Colonic mucosa (tissue), 4 donors: ENCODE measurements around the gene TAS2R1. TPM values are rescaled to one million over a fixed set of nuclear protein-coding genes. Genes with fewer than 3 reads are reported as not detected.

Source experiments
- DNase-seq: peaks from one replicate; pipeline ENCODE4 v3.0.0-alpha.2; 2020
- H3K27ac ChIP-seq: fragments of 200-600 bp; one replicate; pipeline ENCODE4 v1.8.0; 2021
- H3K27me3 ChIP-seq: fragments of 200-600 bp; one replicate; pipeline ENCODE4 v1.8.0; 2021
- H3K36me3 ChIP-seq: fragments of 200-600 bp; one replicate; pipeline ENCODE4 v1.8.0; 2021
- H3K4me1 ChIP-seq: fragments of 200-600 bp; one replicate; pipeline ENCODE4 v1.8.0; 2021; ENCODE audit warnings: mild to moderate bottlenecking
- H3K4me3 ChIP-seq: fragments of 200-600 bp; one replicate; pipeline ENCODE4 v1.8.0; 2021
- H3K9ac ChIP-seq, 2 donors: one replicate each; pipeline ENCODE4 v1.7.0; 2013; ENCODE audit warnings: control low read depth in 2 of 2, low read depth in 2 of 2, low read length in 2 of 2
- H3K9me3 ChIP-seq: fragments of 200-600 bp; one replicate; pipeline ENCODE4 v1.8.0; 2021
- CTCF ChIP-seq: fragments of 200-600 bp; IDR thresholded peaks from one replicate; pipeline ENCODE4 v1.8.0; 2022; ENCODE audit warnings: antibody characterized with exemption, mild to moderate bottlenecking
- intact Hi-C: fragments of 100-400 bp; cut with DNase I; formaldehyde crosslinking; loops from one replicate; pipeline ENCODE4 v1.14.1; 2022
- total RNA-seq, 2 donors: library from RNA; stranded (reverse); fragmentation: NEBNext Ultra II Directional in 1 of 2; extraction: Animal tissue kit (Norgen Biotek cat#: 25700) in 1 of 2; gene quantifications; one replicate each; pipeline ENCODE4 v1.2.1, GENCODE V29; 2021
- donor health status: healthy.
- donor health status: DM: no; HTN: no; CAD: no.
- donor health status: DM: no; HTN: no; CAD: no.

The TAS2R1 gene
- total RNA-seq, 2 donors from 2014 or later: not detected

- no peak overlapping the region for H3K27ac ChIP-seq
- no peaks in the 10 kb centered on the region for H3K4me1 ChIP-seq
- no peaks in the 10 kb centered on the region for H3K9me3 ChIP-seq
- intact Hi-C loops: no loop called here
- no peaks in the 10 kb centered on the region for H3K36me3 ChIP-seq
- DNase-seq: no peak
- H3K27me3 ChIP-seq: no peaks in the 10 kb centered on the region
- H3K9ac ChIP-seq: no peak overlapping the region
- TF ChIP-seq CTCF: no peak
- no peak overlapping the region for H3K4me3 ChIP-seq
Measured at GRCh38 chr5:9610364-9610763, 19.8 kb downstream of the TAS2R1 start.

- no peak for DNase-seq
- TF ChIP-seq CTCF: no peak
Measured at GRCh38 chr5:9608093-9608492, 22.1 kb downstream of the TAS2R1 start.

GRCh38 chr5:9605041-9605838, 24.9 kb downstream of the TAS2R1 start:
- no peak overlapping the region for H3K9ac ChIP-seq
- H3K36me3 ChIP-seq: no peaks in the 10 kb centered on the region
- no peaks in the 10 kb centered on the region for H3K9me3 ChIP-seq
- no peak overlapping the region for H3K27ac ChIP-seq
- intact Hi-C loops: no loop called here
- no peaks in the 10 kb centered on the region for H3K4me1 ChIP-seq
- no peaks in the 10 kb centered on the region for H3K27me3 ChIP-seq
- no peak for TF ChIP-seq CTCF
- no peak for DNase-seq
- no peak overlapping the region for H3K4me3 ChIP-seq

More at GRCh38 chr5:9608093-9608492, 22.1 kb downstream of the TAS2R1 start:
- H3K4me1 ChIP-seq: no peaks in the 10 kb centered on the region
- no peak overlapping the region for H3K9ac ChIP-seq
- no peak overlapping the region for H3K4me3 ChIP-seq
- H3K27me3 ChIP-seq: no peaks in the 10 kb centered on the region
- intact Hi-C loops: no loop called here
- H3K36me3 ChIP-seq: no peaks in the 10 kb centered on the region
- H3K27ac ChIP-seq: no peak overlapping the region
- H3K9me3 ChIP-seq: no peaks in the 10 kb centered on the region

GRCh38 chr5:9604416-9604815, 25.7 kb downstream of the TAS2R1 start:
- intact Hi-C loops: no loop called here
- Histone ChIP-seq H3K9me3 (no peaks in the 10 kb centered on the region), H3K9ac (no peak overlapping the region), H3K36me3 (no peaks in the 10 kb centered on the region), H3K27ac (no peak overlapping the region), H3K4me1 (no peaks in the 10 kb centered on the region), H3K27me3 (no peaks in the 10 kb centered on the region), H3K4me3 (no peak overlapping the region)
- TF ChIP-seq CTCF: no peak
- no peak for DNase-seq

- Histone ChIP-seq H3K36me3 (no peaks in the 10 kb centered on the region), H3K9me3 (no peaks in the 10 kb centered on the region), H3K27ac (no peak overlapping the region), H3K9ac (no peak overlapping the region), H3K27me3 (no peaks in the 10 kb centered on the region), H3K4me1 (no peaks in the 10 kb centered on the region), H3K4me3 (no peak overlapping the region)
- intact Hi-C loops: no loop called here
- no peak for DNase-seq
- TF ChIP-seq CTCF: no peak
Measured at GRCh38 chr5:9601055-9601739, 29.0 kb downstream of the TAS2R1 start.
